ENCODE measurements around the gene CHML.

GRCh38 chr1:241679404-241679803 lies 39.2 kb upstream of the CHML start:
- TF ChIP-seq KDM1A (IDR thresholded peaks at IDR 0.05; ENCODE audit: borderline replicate concordance, low read length): no peak
- no peak for TF ChIP-seq RFX5 (IDR thresholded peaks at IDR 0.05; ENCODE audit: borderline replicate concordance, low read depth, low read length)
- no peak for TF ChIP-seq CTCF (IDR thresholded peaks at IDR 0.05; ENCODE audit: control extremely low read depth in 1 of 3, insufficient read depth in 1 of 3, low read depth in 1 of 3, low read length in 3 of 3)
- no peak for TF ChIP-seq CBX8 (IDR thresholded peaks at IDR 0.05; ENCODE audit: borderline replicate concordance, low read depth, low read length)
- TF ChIP-seq SRF (IDR thresholded peaks at IDR 0.05; ENCODE audit: low read depth, low read length): no peak
- TF ChIP-seq SIN3A (conservative IDR thresholded peaks at IDR 0.05 in 1 of 2, IDR thresholded peaks at IDR 0.05 in 1 of 2; ENCODE audit: low read depth in 1 of 2, low read length in 2 of 2): no peak
- TF ChIP-seq CHD2 (IDR thresholded peaks at IDR 0.05; ENCODE audit: low read length): no peak
- no peak for TF ChIP-seq EZH2 (IDR thresholded peaks at IDR 0.05; ENCODE audit: low read depth, low read length, severe bottlenecking)
- no peak for TF ChIP-seq SP2 (IDR thresholded peaks at IDR 0.05; ENCODE audit: low read length)
- no peak for TF ChIP-seq POLR2A (IDR thresholded peaks at IDR 0.05; ENCODE audit: control extremely low read depth in 1 of 2, low read depth in 2 of 2, low read length in 2 of 2)
- no peak for TF ChIP-seq GTF2F1 (IDR thresholded peaks at IDR 0.05; ENCODE audit: borderline replicate concordance, low read depth, low read length)
- no peak for TF ChIP-seq JUND (IDR thresholded peaks at IDR 0.05; ENCODE audit: low read length)

Measured in H1 (cell line).